ENCODE data around the gene RPIA. TPM values are rescaled to one million over a fixed set of nuclear protein-coding genes. Genes with fewer than 3 reads are reported as not detected.
A peak's percentile ranks its signal among the peaks of the same experiment; 100 is the strongest.

Gene RPIA
- total and polyA plus RNA-seq, 4 donors, result 16.8 to 25.3 (median 18.4) TPM

DNA sequence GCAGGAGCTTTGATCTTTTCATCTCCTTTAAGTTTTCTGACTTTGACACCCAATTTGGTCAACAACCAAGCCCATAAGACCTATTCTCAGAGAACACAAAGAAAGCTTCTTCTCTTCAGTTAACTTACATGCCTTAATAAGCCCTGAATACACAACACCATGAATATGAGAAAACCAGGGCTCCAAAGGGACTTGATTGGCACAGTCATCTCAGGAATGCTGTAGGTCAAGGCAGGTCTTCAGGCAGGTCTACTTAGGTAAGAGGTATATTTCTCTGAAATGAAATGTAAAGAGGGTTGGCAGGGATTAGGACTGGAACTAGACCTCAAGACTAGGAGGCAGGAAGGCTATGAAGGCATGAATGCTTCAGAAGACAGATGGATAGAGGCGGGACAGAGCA lies 39.8 kb upstream of the RPIA start:
- H3K27ac ChIP-seq (ENCODE audit: low read depth in 1 of 2, low read length in 1 of 2), result no peak overlapping the region

DNA sequence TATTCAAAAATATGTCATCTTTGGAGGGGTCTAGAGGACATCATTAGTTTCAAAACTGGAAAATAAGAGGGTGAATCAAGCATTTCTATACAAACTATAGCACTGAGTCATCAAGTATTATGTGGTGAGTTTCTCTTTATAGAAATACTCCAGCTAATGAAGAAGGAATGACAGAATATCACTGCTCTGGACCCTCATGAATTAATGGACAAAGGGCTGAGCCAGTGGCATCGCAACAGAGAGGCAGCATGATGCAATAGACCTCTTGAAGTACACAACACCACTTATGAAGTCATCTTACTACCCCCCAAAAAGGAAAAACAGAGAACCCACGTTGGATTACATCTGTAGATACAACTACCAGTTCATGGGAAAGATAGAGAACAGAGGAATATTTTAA lies 36.8 kb upstream of the RPIA start:
- no peak overlapping the region for H3K4me3 ChIP-seq
- H3K36me3 ChIP-seq (ENCODE audit: control insufficient read depth in 4 of 4, insufficient read depth in 4 of 4, low read length in 4 of 4), result no peaks in the 10 kb centered on the region
- TF ChIP-seq, protein P1, sequence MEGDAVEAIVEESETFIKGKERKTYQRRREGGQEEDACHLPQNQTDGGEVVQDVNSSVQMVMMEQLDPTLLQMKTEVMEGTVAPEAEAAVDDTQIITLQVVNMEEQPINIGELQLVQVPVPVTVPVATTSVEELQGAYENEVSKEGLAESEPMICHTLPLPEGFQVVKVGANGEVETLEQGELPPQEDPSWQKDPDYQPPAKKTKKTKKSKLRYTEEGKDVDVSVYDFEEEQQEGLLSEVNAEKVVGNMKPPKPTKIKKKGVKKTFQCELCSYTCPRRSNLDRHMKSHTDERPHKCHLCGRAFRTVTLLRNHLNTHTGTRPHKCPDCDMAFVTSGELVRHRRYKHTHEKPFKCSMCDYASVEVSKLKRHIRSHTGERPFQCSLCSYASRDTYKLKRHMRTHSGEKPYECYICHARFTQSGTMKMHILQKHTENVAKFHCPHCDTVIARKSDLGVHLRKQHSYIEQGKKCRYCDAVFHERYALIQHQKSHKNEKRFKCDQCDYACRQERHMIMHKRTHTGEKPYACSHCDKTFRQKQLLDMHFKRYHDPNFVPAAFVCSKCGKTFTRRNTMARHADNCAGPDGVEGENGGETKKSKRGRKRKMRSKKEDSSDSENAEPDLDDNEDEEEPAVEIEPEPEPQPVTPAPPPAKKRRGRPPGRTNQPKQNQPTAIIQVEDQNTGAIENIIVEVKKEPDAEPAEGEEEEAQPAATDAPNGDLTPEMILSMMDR (IDR thresholded peaks at IDR 0.05; ENCODE audit: control extremely low read depth, extremely low read depth), result no peak
- no peak for DNase-seq
- no peaks in the 10 kb centered on the region for H3K27me3 ChIP-seq (ENCODE audit: control insufficient read depth in 3 of 3, insufficient read depth in 3 of 3, low read length in 2 of 3)
- H3K9me3 ChIP-seq (ENCODE audit: control insufficient read depth in 4 of 4, insufficient read depth in 3 of 4, low read length in 3 of 4), result no peaks in the 10 kb centered on the region
- peaks cover 0 to 2% (median 0%) of the 10 kb centered on the region in 5 donors for H3K4me1 ChIP-seq (ENCODE audit: control insufficient read depth in 5 of 5, insufficient read depth in 5 of 5, low read length in 5 of 5)
- H3K9ac ChIP-seq (ENCODE audit: insufficient read depth in 1 of 2, low read length in 2 of 2), result no peak overlapping the region
- H3K27ac ChIP-seq (ENCODE audit: low read depth in 1 of 2, low read length in 1 of 2), result no peak overlapping the region
- whole genome bisulfite sequencing, 2 donors, result 54 to 69% methylated on average over 2 of the region's 2 CpGs
- ATAC-seq (ENCODE audit: insufficient read depth, low FRiP score), result no peak

More for the DNA sequence above, 39.8 kb upstream of the RPIA start:
- Histone ChIP-seq H3K36me3 (ENCODE audit: control insufficient read depth in 4 of 4, insufficient read depth in 4 of 4, low read length in 4 of 4) (no peaks in the 10 kb centered on the region), H3K9ac (ENCODE audit: insufficient read depth in 1 of 2, low read length in 2 of 2) (no peak overlapping the region), H3K9me3 (ENCODE audit: control insufficient read depth in 4 of 4, insufficient read depth in 3 of 4, low read length in 3 of 4) (no peaks in the 10 kb centered on the region), H3K27me3 (ENCODE audit: control insufficient read depth in 3 of 3, insufficient read depth in 3 of 3, low read length in 2 of 3) (no peaks in the 10 kb centered on the region), H3K4me1 (ENCODE audit: control insufficient read depth in 5 of 5, insufficient read depth in 5 of 5, low read length in 5 of 5) (no peaks in the 10 kb centered on the region), H3K4me3 (no peak overlapping the region)
- 88 to 98% methylated on average over 1 of the region's 1 CpG for WGBS, 2 donors
- DNase-seq (peak in 1 of 3 donors; percentile 29), ATAC-seq (ENCODE audit: insufficient read depth, low FRiP score) (no peak)
- TF ChIP-seq, protein P1 (IDR thresholded peaks at IDR 0.05; ENCODE audit: control extremely low read depth, extremely low read depth), result no peak

DNA sequence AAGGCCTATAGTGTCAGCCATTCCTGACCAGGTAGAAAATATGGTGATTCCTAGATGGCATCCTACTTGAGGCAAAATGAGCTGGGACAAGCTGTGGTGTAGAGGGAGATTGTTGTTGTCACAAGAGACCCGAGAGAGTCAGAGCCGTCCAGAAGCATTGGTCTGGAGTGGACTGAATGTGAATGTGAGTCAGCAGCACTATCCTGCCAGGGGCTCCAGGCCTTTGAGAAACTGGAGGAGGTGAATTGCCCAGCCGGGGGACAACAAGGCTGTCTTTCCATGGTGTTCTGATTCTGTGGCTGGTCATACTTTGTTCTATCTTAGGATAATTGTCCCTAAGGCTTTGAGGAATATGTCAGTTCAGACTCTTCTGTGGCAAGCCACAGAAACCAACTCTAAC lies 34.8 kb upstream of the RPIA start:
- no peaks in the 10 kb centered on the region for H3K9me3 ChIP-seq (ENCODE audit: control insufficient read depth in 4 of 4, insufficient read depth in 3 of 4, low read length in 3 of 4)
- no peak for DNase-seq
- H3K27ac ChIP-seq (ENCODE audit: low read depth in 1 of 2, low read length in 1 of 2), result no peak overlapping the region
- no peak for ATAC-seq (ENCODE audit: insufficient read depth, low FRiP score)
- H3K9ac ChIP-seq (ENCODE audit: insufficient read depth in 1 of 2, low read length in 2 of 2), result no peak overlapping the region
- peaks cover 0 to 2% (median 0%) of the 10 kb centered on the region in 5 donors for H3K4me1 ChIP-seq (ENCODE audit: control insufficient read depth in 5 of 5, insufficient read depth in 5 of 5, low read length in 5 of 5)
- no peaks in the 10 kb centered on the region for H3K36me3 ChIP-seq (ENCODE audit: control insufficient read depth in 4 of 4, insufficient read depth in 4 of 4, low read length in 4 of 4)
- TF ChIP-seq, protein P1 (IDR thresholded peaks at IDR 0.05; ENCODE audit: control extremely low read depth, extremely low read depth), result no peak
- 88 to 89% methylated on average over 3 of the region's 3 CpGs for WGBS, 2 donors
- no peak overlapping the region for H3K4me3 ChIP-seq
- no peaks in the 10 kb centered on the region for H3K27me3 ChIP-seq (ENCODE audit: control insufficient read depth in 3 of 3, insufficient read depth in 3 of 3, low read length in 2 of 3)

DNA sequence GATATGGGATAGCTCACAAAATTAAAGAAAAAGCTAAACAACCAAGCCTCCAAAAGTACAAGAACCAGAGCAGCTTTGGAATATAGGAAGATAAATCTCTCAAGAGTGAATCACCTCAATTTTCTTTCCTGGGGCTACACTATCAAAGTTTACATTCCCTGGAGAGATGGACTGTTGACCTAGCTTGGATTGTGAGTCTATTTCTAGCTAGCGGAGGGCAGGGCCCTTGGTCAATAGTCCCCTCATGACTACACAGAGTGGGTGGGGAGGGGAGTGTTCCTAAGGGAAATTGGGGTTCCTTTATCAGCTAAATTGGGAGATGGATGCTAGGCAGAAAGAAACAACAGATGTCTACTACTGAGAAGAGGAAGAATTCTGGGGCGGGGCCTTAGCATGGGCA lies 34.3 kb upstream of the RPIA start:
- no peaks in the 10 kb centered on the region for H3K36me3 ChIP-seq (ENCODE audit: control insufficient read depth in 4 of 4, insufficient read depth in 4 of 4, low read length in 4 of 4)
- peaks cover 0 to 2% (median 0%) of the 10 kb centered on the region in 5 donors for H3K4me1 ChIP-seq (ENCODE audit: control insufficient read depth in 5 of 5, insufficient read depth in 5 of 5, low read length in 5 of 5)
- DNase-seq (no peak), ATAC-seq (ENCODE audit: insufficient read depth, low FRiP score) (no peak)
- no peak overlapping the region for H3K9ac ChIP-seq (ENCODE audit: insufficient read depth in 1 of 2, low read length in 2 of 2)
- TF ChIP-seq, protein P1 (IDR thresholded peaks at IDR 0.05; ENCODE audit: control extremely low read depth, extremely low read depth), result no peak
- H3K9me3 ChIP-seq (ENCODE audit: control insufficient read depth in 4 of 4, insufficient read depth in 3 of 4, low read length in 3 of 4), result no peaks in the 10 kb centered on the region
- no peaks in the 10 kb centered on the region for H3K27me3 ChIP-seq (ENCODE audit: control insufficient read depth in 3 of 3, insufficient read depth in 3 of 3, low read length in 2 of 3)
- 93 to 97% methylated on average over 2 of the region's 2 CpGs for WGBS, 2 donors
- H3K4me3 ChIP-seq, result no peak overlapping the region
- no peak overlapping the region for H3K27ac ChIP-seq (ENCODE audit: low read depth in 1 of 2, low read length in 1 of 2)
